GM19240 (cell line): ENCODE measurements around the gene SDK1.
"Not testable (repeated sequence)": the region's sequence is repeated elsewhere in the genome, so short reads cannot be mapped to it uniquely, and the experiment has no call there.

Source experiments
- DNase-seq: peaks from one replicate; pipeline ENCODE4 v3.0.0; 2011; ENCODE audit warnings: low spot score; ENCODE audit not compliant: insufficient read length

SDK1 gene

DNA sequence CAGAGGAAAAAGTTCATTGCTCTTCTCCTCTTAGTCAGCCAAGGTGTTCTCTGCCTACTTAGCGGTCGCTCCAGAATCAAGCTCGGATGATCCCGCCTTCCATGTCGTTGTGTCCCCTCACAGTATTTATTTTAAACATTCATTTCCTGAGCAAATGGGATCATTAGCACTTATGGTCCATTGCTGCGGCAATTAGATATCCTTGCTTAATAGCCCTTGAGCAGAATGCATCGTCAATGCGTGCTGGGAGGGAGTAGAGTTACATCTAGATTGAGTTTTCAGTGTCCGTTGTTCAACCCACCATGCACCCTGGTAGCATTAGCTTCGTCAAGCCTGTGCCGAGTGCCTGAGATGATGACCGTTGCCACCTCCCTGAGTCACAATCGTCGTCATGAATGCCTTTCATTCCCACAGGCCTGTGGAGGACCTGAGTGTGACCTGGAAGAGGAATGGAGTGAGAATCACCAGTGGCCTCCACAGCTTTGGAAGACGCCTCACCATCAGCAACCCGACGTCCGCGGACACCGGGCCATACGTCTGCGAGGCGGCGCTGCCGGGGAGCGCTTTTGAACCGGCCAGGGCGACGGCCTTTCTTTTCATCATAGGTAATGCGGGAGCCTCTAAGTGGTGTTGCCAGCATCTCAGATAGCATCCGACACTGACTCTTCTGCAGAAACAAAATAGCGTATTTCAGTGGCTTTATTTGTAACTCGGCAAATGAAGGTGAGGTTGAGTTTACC lies 650.4 kb downstream of the SDK1 start:
- no peak for DNase-seq

GRCh38 chr7:3953133-3953532 lies 652.1 kb downstream of the SDK1 start:
- no peak for DNase-seq

- DNase-seq = no peak
Measured at GRCh38 chr7:3953946-3954345, 652.9 kb downstream of the SDK1 start.

- DNase-seq = no peak
Measured at GRCh38 chr7:3955026-3955425, 654.0 kb downstream of the SDK1 start.

- DNase-seq = no peak
Measured at GRCh38 chr7:3955751-3956696, 655.0 kb downstream of the SDK1 start.

DNA sequence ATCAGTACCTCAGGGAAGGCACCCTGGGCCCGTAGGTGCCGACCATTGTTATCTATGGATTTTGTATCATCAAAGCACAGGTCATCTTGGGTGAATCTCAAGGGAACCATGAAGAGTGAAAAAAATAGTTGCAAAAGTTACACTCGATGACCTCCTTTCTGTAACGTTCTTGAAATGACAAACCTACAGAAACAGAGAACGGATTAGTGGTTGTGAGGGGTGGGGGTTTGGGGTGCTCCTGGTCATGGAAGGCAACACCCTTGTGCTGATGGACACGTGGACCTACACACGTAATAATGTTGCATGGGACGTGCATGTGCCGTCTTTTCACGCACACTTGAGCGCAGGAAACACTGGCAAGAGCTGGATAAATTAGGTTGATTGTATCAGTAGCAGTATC lies 655.9 kb downstream of the SDK1 start:
- no peak for DNase-seq

GRCh38 chr7:3957472-3958108 lies 656.5 kb downstream of the SDK1 start:
- no peak for DNase-seq

GRCh38 chr7:3958109-3958483 lies 657.0 kb downstream of the SDK1 start:
- DNase-seq = no peak

GRCh38 chr7:3959364-3959763 lies 658.3 kb downstream of the SDK1 start:
- no peak for DNase-seq

- DNase-seq = no peak
Measured at GRCh38 chr7:3960050-3960763, 659.2 kb downstream of the SDK1 start.

DNA sequence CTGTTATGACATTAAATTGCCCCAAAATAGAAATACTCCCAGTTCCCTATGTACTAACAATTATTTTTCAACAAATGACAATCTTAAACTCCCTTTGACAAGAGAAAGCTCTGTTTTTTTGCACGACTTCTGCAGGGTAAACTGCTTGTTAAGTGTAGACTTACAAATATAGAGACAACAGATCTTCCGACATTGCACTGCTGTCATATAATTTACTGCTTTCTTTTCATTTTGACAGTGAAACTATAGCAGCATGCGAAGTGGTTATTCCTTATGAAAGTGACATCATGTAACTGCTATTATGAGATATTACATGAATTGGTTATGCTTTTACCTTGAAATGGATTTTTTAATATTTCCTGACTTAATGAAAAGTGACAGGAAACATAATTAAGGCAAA lies 659.9 kb downstream of the SDK1 start:
- DNase-seq = no peak

DNA sequence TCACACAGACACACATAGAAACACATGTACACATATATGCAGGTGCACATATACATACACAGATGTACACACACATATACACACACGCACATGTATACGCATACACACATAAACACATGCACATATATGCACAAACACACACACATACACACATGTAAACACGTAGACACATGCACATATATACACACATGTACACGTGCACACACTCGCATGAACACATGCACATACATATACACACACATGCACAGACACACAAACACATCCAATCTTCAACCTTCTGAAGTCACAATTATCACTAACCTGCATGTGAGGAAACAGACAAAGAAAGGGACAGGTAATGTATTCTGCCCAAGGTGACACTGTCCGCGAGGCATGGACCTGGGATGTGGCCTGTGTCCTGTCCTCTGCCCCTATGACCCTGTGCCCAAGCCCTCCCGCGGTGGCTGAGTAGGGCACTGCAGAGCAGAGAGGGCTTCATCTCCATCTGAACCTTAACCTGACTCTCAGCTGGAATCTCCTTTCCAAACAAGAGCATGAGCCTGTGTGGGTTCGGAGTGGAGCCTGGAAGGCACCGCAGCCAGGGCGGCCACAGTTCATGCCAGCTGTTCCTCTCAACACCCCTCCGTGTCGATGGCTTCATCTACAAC lies 660.9 kb downstream of the SDK1 start:
- DNase-seq = no peak

GRCh38 chr7:3963768-3964167 lies 662.7 kb downstream of the SDK1 start:
- not testable (repeated sequence) for DNase-seq

DNA sequence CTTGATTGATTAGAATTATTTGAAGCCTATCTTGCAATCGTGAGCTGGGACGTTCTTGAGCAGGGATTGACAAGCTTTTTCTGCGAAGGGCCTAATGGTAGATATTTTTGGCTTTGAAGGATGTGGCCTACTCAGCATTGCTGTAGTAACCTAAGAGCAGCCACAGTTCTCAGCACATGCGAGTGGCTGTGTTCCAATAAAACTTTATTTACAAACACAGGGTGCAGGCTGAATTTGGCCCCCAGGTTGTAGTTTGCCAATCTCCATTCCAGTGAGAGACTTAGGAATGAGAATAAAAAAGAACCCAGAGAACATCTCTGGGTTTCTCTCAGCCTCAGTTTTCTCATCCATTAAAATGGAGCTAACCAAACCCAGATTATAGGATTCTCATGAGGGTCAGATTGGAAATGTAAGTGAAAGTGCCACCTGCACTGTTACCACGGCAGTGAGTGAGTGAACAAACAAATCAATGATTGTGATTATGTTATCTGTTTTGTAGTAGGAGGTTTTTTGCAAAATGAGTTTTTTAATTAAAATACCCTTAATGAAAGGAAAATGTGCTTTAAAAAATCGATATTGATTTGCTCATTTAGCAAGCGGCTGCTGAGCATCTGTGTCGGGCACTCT lies 664.0 kb downstream of the SDK1 start:
- no peak for DNase-seq

- no peak for DNase-seq
Measured at GRCh38 chr7:3965794-3966395, 664.8 kb downstream of the SDK1 start.

DNA sequence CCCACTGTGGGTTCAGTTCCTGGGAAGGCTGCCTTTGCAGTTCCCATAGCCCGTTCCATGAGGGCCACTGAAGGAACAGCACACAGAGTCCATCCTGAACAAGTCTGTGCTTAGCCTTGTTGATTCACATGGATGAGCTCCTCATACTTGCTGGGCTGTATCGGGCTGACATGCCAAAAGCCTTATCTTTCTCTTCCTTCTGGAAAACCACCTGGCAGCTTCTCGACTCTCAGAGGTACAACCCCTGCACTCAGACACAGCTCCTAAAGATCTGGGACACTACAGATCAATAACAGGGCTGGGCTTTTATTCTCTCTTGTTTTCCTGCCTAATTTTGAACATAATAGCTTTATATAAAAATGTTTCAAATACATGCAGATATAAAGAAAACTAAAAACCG lies 667.2 kb downstream of the SDK1 start:
- no peak for DNase-seq

DNA sequence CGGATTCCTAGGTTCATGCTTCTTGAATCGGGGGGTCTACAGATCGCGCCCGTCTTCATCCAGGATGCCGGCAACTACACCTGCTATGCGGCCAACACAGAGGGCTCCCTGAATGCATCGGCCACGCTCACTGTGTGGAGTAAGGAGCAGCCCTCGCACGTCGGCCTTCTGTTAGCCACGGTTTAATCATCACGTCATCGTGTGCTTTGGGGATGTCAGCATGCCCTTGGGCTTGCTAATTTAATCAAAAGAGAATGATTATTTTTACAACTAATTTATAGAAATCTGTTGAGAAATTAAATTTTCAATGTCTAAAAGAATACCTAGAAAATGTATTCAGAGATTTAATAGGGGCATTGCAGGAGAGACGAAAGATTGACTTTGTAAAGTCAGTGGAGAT lies 668.2 kb downstream of the SDK1 start:
- DNase-seq = no peak

- DNase-seq = no peak
Measured at GRCh38 chr7:3971323-3971722, 670.3 kb downstream of the SDK1 start.

- DNase-seq = no peak
Measured at GRCh38 chr7:3973264-3973663, 672.2 kb downstream of the SDK1 start.

GRCh38 chr7:3974329-3974728 lies 673.3 kb downstream of the SDK1 start:
- no peak for DNase-seq
